ENCODE results near the gene VSIG2. TPM values are rescaled to one million over a fixed set of nuclear protein-coding genes. Genes with fewer than 3 reads are reported as not detected.

VSIG2 gene
- total RNA-seq, 1 donor from 2014 or later: 0.25 TPM

GRCh38 chr11:124753624-124754023, 1.6 kb upstream of the VSIG2 start:
- no peak for DNase-seq (ENCODE audit: low spot score in 2 of 2, unreplicated experiment in 2 of 2)
- Mint-ChIP-seq H3K27ac (no peak overlapping the region), H3K9me3 (no peaks in the 10 kb centered on the region), H3K4me3 (no peak overlapping the region), H3K27me3 (ENCODE audit: low read depth) (peaks cover 93% of the 10 kb centered on the region), H3K36me3 (no peaks in the 10 kb centered on the region), H3K4me1 (peaks cover 8% of the 10 kb centered on the region)
- TF ChIP-seq CTCF (IDR thresholded peaks at IDR 0.05; ENCODE audit: unreplicated experiment): no peak

DNA sequence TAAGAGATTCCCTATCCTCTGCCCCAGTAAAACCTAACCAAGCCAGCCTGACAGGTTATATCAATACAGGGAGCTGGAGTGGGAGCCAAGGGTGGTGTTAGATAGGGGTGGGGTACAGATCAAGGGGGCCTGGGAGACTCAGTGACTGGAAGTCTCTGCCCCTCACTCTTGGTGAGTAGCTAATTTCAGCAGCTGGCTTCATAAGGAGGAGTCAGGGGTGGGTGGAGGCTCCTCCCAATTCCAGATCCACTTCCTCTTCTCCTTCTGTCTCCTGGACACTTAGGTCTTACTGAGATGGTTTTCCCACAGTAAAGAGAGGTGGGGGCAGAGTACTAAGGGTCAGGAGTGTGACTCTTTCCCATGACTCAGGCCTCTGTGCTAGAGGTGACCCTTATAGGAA, 1.1 kb upstream of the VSIG2 start:
- Mint-ChIP-seq H3K9me3 (no peaks in the 10 kb centered on the region), H3K27me3 (ENCODE audit: low read depth) (peaks cover 93% of the 10 kb centered on the region), H3K36me3 (no peaks in the 10 kb centered on the region), H3K4me1 (peaks cover 4% of the 10 kb centered on the region), H3K27ac (no peak overlapping the region), H3K4me3 (no peak overlapping the region)
- TF ChIP-seq CTCF (IDR thresholded peaks at IDR 0.05; ENCODE audit: unreplicated experiment): no peak
- DNase-seq (ENCODE audit: low spot score in 2 of 2, unreplicated experiment in 2 of 2): no peak

- peaks cover 93% of the 10 kb centered on the region for H3K27me3 Mint-ChIP-seq (ENCODE audit: low read depth)
- peaks cover 3% of the 10 kb centered on the region for H3K4me1 Mint-ChIP-seq
- DNase-seq (ENCODE audit: low spot score in 2 of 2, unreplicated experiment in 2 of 2): no peak
- H3K4me3 Mint-ChIP-seq: no peak overlapping the region
- no peak overlapping the region for H3K27ac Mint-ChIP-seq
- TF ChIP-seq CTCF (IDR thresholded peaks at IDR 0.05; ENCODE audit: unreplicated experiment): no peak
- H3K9me3 Mint-ChIP-seq: no peaks in the 10 kb centered on the region
- H3K36me3 Mint-ChIP-seq: no peaks in the 10 kb centered on the region
These were observed 532 bp upstream of the VSIG2 start for GRCh38 chr11:124752471-124753102.

- H3K27ac Mint-ChIP-seq: no peak overlapping the region
- H3K4me3 Mint-ChIP-seq: no peak overlapping the region
- H3K36me3 Mint-ChIP-seq: no peaks in the 10 kb centered on the region
- no peaks in the 10 kb centered on the region for H3K9me3 Mint-ChIP-seq
- H3K27me3 Mint-ChIP-seq (ENCODE audit: low read depth): peaks cover 93% of the 10 kb centered on the region
- no peak for TF ChIP-seq CTCF (IDR thresholded peaks at IDR 0.05; ENCODE audit: unreplicated experiment)
- no peak for DNase-seq (ENCODE audit: low spot score in 2 of 2, unreplicated experiment in 2 of 2)
- H3K4me1 Mint-ChIP-seq: peaks cover 8% of the 10 kb centered on the region
These were observed 689 bp downstream of the VSIG2 start for GRCh38 chr11:124751391-124751740.

DNA sequence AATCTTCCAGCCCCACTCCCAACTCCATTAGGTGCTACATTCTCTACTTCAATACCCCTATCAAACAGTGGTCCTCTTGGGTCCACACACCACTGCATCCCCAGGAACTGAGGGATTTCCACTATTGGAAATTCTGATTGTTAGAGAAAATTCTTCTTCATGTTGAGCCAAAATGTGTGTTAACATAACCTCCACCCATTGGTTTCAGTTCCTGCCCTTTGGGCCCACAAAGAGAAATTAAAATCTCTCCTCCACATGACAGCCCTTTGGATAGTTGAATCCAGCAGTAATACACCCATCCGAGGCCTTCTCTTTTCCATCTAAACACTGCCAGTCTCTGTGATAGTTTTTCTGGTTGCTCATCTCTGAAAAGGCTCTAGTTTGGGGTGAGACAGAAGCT, 2.1 kb downstream of the VSIG2 start:
- no peak for TF ChIP-seq CTCF (IDR thresholded peaks at IDR 0.05; ENCODE audit: unreplicated experiment)
- H3K4me3 Mint-ChIP-seq: no peak overlapping the region
- no peak for DNase-seq (ENCODE audit: low spot score in 2 of 2, unreplicated experiment in 2 of 2)
- no peaks in the 10 kb centered on the region for H3K36me3 Mint-ChIP-seq
- no peak overlapping the region for H3K27ac Mint-ChIP-seq
- H3K27me3 Mint-ChIP-seq (ENCODE audit: low read depth): peaks cover 95% of the 10 kb centered on the region
- H3K4me1 Mint-ChIP-seq: peaks cover 17% of the 10 kb centered on the region
- no peaks in the 10 kb centered on the region for H3K9me3 Mint-ChIP-seq

Measured in mesothelial cell of epicardium (in vitro differentiated cells).